ENCODE results near the gene HOXB3. TPM values are rescaled to one million over a fixed set of nuclear protein-coding genes. Genes with fewer than 3 reads are reported as not detected.

HOXB3 gene
- total RNA-seq, 1 experiment from 2014 or later = 6.0 TPM

DNA sequence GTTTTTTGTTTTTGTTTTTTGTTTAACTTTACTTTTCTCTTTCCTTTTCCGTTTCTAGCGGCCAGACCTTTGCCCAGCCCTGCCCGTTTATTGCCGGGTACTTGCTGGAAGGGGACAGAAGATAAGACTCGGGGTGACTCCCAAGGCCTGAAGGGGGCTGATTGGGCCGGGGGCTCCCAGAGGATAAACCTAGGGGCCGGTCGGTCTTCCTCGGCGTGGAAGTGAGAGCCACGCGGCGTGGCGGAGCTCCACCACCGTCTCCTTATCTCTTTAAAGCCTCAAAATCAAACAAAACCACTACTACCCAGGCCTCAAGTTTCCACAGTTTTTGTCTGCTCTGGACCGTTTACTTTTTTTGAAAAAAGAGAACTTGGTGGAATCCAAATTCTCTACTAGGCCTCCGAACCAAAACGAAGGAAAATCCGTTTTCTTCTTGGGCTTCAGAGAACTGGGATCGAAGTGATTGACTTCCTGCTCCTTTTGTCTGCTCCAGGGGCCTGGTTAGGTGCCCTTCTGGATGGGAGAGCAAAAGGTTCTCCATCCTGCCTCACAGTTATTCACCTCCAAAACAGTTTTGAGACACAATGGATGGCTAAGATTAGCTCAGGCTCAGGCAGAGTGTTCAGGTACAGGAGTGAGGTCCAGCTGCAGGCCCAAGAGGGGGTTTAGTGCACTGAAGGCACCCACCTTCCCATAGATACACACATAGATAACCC lies 44.6 kb upstream of the HOXB3 start:
- BruUV-seq (replicated peaks) = no TSS peak

DNA sequence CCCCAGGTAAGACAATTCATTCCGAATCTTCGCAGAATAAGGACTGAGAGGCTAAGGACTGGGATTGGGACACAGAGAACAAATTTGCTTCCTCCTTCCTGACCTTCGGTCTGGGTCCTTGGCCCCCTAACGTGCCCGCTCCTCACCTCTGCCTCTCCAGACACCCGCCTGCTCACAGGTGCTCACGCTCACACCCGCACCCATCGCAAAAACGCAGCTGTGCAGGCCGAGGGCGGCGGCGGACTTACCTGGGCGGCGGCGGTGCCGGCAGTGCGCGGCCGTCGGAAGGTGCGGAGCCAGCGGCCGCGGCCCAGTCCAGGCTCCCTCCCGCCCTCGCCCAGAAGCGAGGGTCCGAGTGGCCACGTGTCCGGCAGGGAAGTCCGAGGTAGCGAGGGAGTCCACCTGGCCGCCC lies 43.2 kb upstream of the HOXB3 start:
- ChIA-PET CTCF (no interaction called here), POLR2A (ENCODE audit: unreplicated experiment) (no interaction called here)
- intact Hi-C loops (cut with micrococcal nuclease) = no loop called here
- no peak for DNase-seq
- no peak for ATAC-seq
- H3K4me2 ChIP-seq (ENCODE audit: low read length) = no peak overlapping the region
- no peaks in the 10 kb centered on the region for H4K20me1 ChIP-seq (ENCODE audit: low read length)
- no peak overlapping the region for H3K27ac ChIP-seq (ENCODE audit: low read length)
- no peaks in the 10 kb centered on the region for H3F3A ChIP-seq (ENCODE audit: low read length, unreplicated experiment)
- H3K27me3 ChIP-seq (ENCODE audit: low read length) = peaks cover 40% of the 10 kb centered on the region
- TF ChIP-seq EZH2 (IDR thresholded peaks at IDR 0.05; ENCODE audit: low read length, unreplicated experiment) (no peak), EZH2phosphoT487 (IDR thresholded peaks at IDR 0.05; ENCODE audit: borderline replicate concordance, low read length) (no peak)
- TF ChIP-seq, protein P1, sequence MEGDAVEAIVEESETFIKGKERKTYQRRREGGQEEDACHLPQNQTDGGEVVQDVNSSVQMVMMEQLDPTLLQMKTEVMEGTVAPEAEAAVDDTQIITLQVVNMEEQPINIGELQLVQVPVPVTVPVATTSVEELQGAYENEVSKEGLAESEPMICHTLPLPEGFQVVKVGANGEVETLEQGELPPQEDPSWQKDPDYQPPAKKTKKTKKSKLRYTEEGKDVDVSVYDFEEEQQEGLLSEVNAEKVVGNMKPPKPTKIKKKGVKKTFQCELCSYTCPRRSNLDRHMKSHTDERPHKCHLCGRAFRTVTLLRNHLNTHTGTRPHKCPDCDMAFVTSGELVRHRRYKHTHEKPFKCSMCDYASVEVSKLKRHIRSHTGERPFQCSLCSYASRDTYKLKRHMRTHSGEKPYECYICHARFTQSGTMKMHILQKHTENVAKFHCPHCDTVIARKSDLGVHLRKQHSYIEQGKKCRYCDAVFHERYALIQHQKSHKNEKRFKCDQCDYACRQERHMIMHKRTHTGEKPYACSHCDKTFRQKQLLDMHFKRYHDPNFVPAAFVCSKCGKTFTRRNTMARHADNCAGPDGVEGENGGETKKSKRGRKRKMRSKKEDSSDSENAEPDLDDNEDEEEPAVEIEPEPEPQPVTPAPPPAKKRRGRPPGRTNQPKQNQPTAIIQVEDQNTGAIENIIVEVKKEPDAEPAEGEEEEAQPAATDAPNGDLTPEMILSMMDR (conservative IDR thresholded peaks at IDR 0.05; ENCODE audit: low read depth, low read length) = no peak
- no peak overlapping the region for H3K4me3 ChIP-seq (ENCODE audit: low read length)
- no peaks in the 10 kb centered on the region for H3K9me3 ChIP-seq (ENCODE audit: low read length)
- H3K9ac ChIP-seq (ENCODE audit: low read length) = no peak overlapping the region
- no peaks in the 10 kb centered on the region for H3K9me2 ChIP-seq (replicated peaks; ENCODE audit: low read length)
- no peaks in the 10 kb centered on the region for H3K79me2 ChIP-seq (ENCODE audit: low read length)
- H2AFZ ChIP-seq (ENCODE audit: low read length) = no peak overlapping the region
- BruUV-seq (replicated peaks) = no TSS peak
- no peaks in the 10 kb centered on the region for H3K36me3 ChIP-seq (ENCODE audit: low read depth, low read length)
- H3K4me1 ChIP-seq (ENCODE audit: insufficient read depth, low read length) = peaks cover 13% of the 10 kb centered on the region; the same call in 1 of the 2 replicates

More for the DNA sequence above, 44.6 kb upstream of the HOXB3 start:
- Histone ChIP-seq H4K20me1 (ENCODE audit: low read length) (no peaks in the 10 kb centered on the region), H3F3A (ENCODE audit: low read length, unreplicated experiment) (no peaks in the 10 kb centered on the region), H3K79me2 (ENCODE audit: low read length) (no peaks in the 10 kb centered on the region), H3K27ac (ENCODE audit: low read length) (no peak overlapping the region), H2AFZ (ENCODE audit: low read length) (no peak overlapping the region), H3K4me1 (ENCODE audit: insufficient read depth, low read length) (peaks cover 13% of the 10 kb centered on the region; the same call in 1 of the 2 replicates), H3K27me3 (ENCODE audit: low read length) (peaks cover 26% of the 10 kb centered on the region), H3K9me3 (ENCODE audit: low read length) (no peaks in the 10 kb centered on the region), H3K4me3 (ENCODE audit: low read length) (no peak overlapping the region), H3K36me3 (ENCODE audit: low read depth, low read length) (no peaks in the 10 kb centered on the region), H3K9me2 (replicated peaks; ENCODE audit: low read length) (no peaks in the 10 kb centered on the region), H3K9ac (ENCODE audit: low read length) (no peak overlapping the region), H3K4me2 (ENCODE audit: low read length) (no peak overlapping the region)
- no peak for ATAC-seq
- ChIA-PET CTCF (no interaction called here), POLR2A (ENCODE audit: unreplicated experiment) (no interaction called here)
- DNase-seq = no peak
- TF ChIP-seq, protein P1 (conservative IDR thresholded peaks at IDR 0.05; ENCODE audit: low read depth, low read length) = no peak
- no peak for TF ChIP-seq EZH2phosphoT487 (IDR thresholded peaks at IDR 0.05; ENCODE audit: borderline replicate concordance, low read length)
- no peak for TF ChIP-seq EZH2 (IDR thresholded peaks at IDR 0.05; ENCODE audit: low read length, unreplicated experiment)
- intact Hi-C loops (cut with micrococcal nuclease) = no loop called here

DNA sequence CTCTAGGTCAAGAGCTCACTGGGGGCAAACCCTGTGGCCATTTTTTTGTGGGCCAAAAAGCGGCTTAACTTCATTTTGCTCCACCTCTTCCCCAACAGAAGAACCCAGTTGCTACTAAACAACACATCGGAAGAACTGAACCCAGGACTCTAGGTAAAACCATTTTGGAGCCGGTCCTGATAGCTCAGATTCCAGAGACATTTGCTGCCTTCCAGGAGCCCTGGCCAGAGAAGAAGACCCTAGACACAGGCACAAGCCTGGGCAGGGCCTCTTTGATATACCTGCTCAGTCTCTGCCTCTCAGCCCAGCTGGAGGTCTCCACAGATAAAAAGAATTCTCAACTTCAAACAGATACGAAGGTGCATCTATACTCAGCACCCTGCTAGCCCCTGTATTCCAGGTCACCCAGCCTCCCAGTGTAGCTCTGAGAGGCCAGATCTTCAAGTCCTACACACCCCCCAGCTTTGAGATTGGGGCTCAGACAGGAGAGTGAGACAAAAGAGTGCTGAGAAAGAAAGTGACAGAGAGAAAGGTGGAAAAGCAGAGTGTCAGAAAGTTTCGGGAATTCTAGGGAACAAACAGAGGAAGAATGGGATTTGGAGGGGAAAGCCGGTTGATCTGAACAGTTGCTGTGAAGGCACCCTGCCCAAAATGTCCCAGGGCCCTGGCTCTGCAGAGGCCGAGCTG lies 42.7 kb upstream of the HOXB3 start:
- ChIA-PET CTCF (no interaction called here), POLR2A (ENCODE audit: unreplicated experiment) (interaction anchor here (0.6 kb wide), 1 partner anchor 241 kb away, joined by 3 read pairs; no protein-coding TSS in a partner anchor)
- Histone ChIP-seq H3K9me3 (ENCODE audit: low read length) (no peaks in the 10 kb centered on the region), H3F3A (ENCODE audit: low read length, unreplicated experiment) (no peaks in the 10 kb centered on the region), H3K27me3 (ENCODE audit: low read length) (peaks cover 46% of the 10 kb centered on the region), H3K4me2 (ENCODE audit: low read length) (no peak overlapping the region), H3K9ac (ENCODE audit: low read length) (no peak overlapping the region), H3K9me2 (replicated peaks; ENCODE audit: low read length) (no peaks in the 10 kb centered on the region), H3K4me3 (ENCODE audit: low read length) (no peak overlapping the region), H2AFZ (ENCODE audit: low read length) (no peak overlapping the region), H3K79me2 (ENCODE audit: low read length) (no peaks in the 10 kb centered on the region), H3K27ac (ENCODE audit: low read length) (no peak overlapping the region), H3K4me1 (ENCODE audit: insufficient read depth, low read length) (peaks cover 10% of the 10 kb centered on the region; the same call in 1 of the 2 replicates), H3K36me3 (ENCODE audit: low read depth, low read length) (no peaks in the 10 kb centered on the region), H4K20me1 (ENCODE audit: low read length) (no peaks in the 10 kb centered on the region)
- DNase-seq (no peak), ATAC-seq (no peak)
- BruUV-seq (replicated peaks) = no TSS peak
- intact Hi-C loops (cut with micrococcal nuclease) = no loop called here
- TF ChIP-seq EZH2 (IDR thresholded peaks at IDR 0.05; ENCODE audit: low read length, unreplicated experiment) = no peak
- TF ChIP-seq, protein P1 (conservative IDR thresholded peaks at IDR 0.05; ENCODE audit: low read depth, low read length) = no peak
